GM18498 (cell line): ENCODE measurements around the gene MAPK10.

Source experiments
- ATAC-seq: cut with Tn5 transposase; IDR thresholded peaks from one replicate; pipeline ENCODE4 v1.9.1; 2021; ENCODE audit warnings: mild to moderate bottlenecking, moderate library complexity; ENCODE audit not compliant: unreplicated experiment

The MAPK10 gene

DNA sequence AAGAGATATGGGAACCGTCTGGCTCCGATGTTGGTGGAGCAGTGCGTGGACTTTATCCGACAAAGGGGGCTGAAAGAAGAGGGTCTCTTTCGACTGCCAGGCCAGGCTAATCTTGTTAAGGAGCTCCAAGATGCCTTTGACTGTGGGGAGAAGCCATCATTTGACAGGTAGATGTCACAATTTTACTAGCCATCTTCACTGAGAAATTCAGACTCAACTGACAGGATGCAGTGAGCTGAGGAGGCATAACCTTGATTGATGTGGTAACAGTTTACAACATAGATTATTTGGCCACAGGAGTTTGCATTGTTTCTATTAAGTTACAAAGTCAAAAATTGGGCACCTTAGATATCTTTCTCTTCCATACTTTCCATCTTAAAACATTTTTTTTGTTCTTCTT is 417.7 kb downstream of the MAPK10 start:
- no peak for ATAC-seq

- no peak for ATAC-seq
Observed at GRCh38 chr4:85940151-85940550, 419.7 kb downstream of the MAPK10 start.
